ENCODE data around the gene DHRS4L2.

- no peak for TF ChIP-seq CTCF (IDR thresholded peaks at IDR 0.05; ENCODE audit: insufficient read depth, low read depth, low read length)
- no peak for TF ChIP-seq EZH2 (IDR thresholded peaks at IDR 0.05; ENCODE audit: insufficient read depth, low read length)
Measured at GRCh38 chr14:24053548-24054323, 65.0 kb downstream of the DHRS4L2 start.
